ENCODE measurements around the gene SPON1.

DNA sequence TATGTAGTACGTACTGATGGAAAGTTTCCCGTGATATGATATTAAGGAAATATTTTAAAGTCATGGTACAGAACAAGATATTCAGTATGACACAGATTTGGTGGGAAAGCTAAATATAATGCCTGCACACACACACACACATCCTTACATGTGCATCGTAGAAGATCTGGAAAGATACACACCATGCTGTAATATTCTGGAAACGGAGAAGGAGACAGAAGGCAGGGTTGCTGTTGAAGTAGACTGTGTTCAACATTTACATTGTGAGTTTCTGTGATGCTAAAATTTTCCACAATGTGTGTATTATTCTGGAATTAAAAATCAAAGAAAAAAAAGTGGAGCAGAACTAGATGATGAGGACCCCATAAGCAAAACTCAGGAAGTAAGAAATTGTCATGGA lies 278.4 kb downstream of the SPON1 start:
- no peak for TF ChIP-seq EZH2 (IDR thresholded peaks at IDR 0.05; ENCODE audit: low read depth, unreplicated experiment)
- TF ChIP-seq, protein P1, sequence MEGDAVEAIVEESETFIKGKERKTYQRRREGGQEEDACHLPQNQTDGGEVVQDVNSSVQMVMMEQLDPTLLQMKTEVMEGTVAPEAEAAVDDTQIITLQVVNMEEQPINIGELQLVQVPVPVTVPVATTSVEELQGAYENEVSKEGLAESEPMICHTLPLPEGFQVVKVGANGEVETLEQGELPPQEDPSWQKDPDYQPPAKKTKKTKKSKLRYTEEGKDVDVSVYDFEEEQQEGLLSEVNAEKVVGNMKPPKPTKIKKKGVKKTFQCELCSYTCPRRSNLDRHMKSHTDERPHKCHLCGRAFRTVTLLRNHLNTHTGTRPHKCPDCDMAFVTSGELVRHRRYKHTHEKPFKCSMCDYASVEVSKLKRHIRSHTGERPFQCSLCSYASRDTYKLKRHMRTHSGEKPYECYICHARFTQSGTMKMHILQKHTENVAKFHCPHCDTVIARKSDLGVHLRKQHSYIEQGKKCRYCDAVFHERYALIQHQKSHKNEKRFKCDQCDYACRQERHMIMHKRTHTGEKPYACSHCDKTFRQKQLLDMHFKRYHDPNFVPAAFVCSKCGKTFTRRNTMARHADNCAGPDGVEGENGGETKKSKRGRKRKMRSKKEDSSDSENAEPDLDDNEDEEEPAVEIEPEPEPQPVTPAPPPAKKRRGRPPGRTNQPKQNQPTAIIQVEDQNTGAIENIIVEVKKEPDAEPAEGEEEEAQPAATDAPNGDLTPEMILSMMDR (conservative IDR thresholded peaks at IDR 0.05; ENCODE audit: low read depth in 2 of 2): no peak
- TF ChIP-seq POLR2AphosphoS5 (IDR thresholded peaks at IDR 0.05; ENCODE audit: low read depth): no peak
